GM19035 (cell line): ENCODE measurements around the gene QPCTL.
"Not testable (repeated sequence)": the region's sequence is repeated elsewhere in the genome, so short reads cannot be mapped to it uniquely, and the experiment has no call there.

ENCODE experiments used
- ATAC-seq: cut with Tn5 transposase; IDR thresholded peaks from one replicate; pipeline ENCODE4 v1.9.1; 2021; ENCODE audit not compliant: unreplicated experiment

Gene QPCTL

DNA sequence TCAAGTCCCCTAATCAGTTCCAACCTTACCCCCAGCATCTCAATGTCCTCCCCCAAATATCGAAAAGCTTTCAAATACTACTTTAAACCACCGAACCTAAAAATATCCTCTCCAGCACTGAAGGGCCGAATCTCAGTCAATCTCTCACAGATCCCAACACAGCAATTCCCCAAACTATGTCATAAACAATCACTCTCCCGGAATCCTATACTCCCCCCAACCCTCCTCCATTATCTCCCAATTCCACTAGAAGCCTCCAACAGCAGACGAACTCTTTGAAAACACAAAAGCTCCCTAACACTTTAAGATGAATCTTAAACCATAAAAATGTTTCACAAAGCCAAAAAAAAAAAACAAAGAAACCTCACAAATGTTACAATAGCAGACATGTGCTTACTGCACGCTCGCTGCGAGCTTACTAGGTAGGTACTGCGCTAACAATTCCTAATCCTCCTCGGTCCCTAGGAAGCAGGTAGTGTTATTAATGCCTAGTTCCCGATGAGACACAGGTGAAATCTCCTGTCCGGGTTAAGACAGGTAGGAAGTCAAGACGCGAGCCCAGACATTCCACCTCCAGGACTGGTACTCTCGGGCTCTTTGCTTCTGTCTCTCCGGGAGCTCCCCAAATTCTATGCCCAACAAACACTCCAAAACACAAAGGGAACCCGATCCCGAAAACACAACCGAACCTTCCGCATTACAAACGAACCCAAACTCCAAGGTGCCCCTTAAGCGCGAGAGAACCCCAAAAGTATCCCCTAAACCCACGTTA, 24.1 kb downstream of the QPCTL start:
- no peak for ATAC-seq

DNA sequence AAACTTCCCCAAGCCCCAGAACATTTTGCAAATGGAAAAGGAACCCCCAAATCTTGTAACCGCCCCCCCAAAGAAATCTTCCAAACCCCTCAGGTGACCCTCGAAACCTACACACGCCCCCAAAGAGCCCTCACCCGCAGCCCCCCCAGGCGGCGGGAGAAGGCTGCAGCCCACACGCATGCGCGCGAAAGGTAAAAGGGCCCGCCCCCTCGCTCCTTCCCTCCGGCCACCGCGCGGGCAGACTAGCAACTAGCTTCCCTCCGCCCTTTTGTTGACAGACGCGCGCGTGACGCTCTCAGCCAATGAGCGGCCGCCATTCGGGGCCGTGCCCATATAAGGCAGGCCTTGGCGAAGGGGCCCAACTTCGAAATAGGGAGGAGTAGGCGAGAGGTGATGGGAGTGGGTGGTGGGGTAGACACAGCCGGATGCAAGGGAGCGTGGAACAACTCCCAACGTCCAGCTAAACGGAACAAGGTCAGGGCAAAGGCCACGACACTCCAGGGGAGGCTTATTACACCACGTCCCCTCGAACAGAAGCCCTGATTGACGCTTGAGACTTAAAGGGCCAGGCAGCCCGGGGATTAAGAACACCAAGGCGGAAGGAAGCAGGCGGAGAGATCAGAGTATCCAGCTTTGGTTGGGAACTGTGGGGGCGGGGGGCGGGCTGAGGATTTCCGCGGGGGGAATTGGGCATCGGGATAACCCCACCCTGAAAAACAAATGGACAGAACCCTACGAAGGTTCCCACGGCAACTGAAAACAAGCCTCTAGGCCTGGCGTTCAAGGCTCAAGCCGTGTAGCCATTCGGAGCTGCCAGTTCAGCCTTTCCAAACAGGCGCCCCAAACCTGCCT, 24.9 kb downstream of the QPCTL start:
- peak; percentile 93 for ATAC-seq

DNA sequence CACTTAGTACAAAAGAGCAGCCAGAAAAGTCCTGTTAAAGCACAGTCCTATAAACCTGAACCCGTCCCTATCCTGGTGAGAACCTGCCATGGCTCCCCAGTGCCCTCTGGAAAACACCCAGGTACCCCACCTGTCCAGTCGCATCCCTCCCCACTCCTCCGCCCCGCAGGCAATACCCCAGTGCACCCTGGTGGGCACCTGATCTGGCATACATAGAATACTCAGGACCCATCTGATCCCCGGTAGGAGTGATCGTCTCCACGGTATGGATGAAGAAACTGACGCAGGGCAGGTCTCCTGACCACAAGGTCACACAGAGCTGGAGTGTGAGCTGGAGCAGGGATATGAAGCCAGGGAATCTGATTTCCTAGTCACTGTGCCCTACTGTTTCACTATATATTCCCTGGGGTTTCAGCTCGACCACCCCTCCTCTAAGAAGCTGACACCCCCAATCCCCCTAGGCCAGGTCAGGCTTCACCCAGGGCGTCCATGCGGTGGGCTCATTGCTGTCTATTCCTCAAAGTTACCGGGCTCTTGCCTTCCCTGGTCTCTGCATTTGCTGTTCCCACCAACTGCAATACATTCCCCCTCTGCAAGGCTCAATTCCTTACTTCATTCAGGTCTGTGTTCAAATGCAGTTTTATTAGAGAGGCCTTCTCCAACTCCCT, 25.7 kb downstream of the QPCTL start:
- ATAC-seq: no peak

DNA sequence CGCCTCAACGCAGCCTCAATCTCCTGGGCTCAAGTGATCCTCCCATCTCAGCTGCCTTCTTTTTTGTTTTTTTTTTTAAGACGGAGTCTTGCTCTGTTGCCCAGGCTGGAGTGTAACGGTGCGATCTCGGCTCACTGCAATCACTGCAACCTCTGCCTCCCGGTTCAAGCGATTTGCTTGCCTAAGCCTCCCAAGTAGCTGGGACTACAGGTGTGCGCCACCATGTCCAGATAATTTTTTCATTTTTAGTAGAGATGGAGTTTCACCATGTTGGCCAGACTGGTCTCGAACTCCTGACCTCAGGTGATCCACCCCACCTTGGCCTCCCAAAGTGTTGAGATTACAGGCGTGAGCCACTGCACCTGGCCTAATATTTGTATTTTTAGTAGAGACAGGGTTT, 27.6 kb downstream of the QPCTL start:
- not testable (repeated sequence) for ATAC-seq

DNA sequence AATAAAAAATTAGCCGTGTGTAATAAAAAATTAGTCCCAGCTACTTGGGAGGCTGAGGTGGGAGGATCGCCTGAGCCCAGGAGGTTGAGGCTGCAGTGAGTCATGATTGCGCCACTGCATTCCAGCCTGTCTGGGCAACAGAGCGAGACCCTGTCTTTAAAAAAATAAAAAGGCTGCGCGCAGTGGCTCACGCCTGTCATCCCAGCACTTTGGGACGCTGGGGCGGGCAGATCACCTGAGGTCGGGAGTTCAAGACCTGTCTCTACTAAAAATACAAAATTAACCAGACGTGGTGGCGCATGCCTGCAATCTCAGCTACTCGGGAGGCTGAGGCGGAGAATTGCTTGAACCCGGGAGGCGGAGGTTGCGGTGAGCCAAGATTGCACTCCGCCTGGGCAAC, 36.2 kb downstream of the QPCTL start:
- not testable (repeated sequence) for ATAC-seq

DNA sequence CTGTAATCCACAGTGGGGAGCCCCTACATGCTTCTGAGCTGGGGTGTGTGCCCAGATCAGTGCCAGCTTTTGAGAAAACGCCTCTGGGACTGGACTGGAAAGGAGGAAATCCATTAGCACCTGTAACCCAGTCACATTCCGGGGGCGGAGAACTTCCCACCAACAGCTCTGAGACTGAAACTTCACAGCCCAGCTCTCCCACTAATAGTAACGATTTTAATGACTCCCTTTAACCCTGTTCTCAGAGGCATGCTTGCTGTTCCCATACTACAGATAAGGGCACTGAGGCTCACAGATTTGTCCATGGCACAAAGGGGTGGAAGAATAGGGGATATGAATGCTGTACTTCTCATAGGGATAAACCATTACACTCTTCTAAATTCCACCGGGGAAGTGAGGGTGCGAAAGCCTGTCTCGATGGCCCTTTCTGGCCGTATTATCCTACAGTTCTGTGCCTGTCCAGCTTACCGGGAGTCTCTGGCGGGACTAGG, 37.4 kb downstream of the QPCTL start:
- no peak for ATAC-seq

DNA sequence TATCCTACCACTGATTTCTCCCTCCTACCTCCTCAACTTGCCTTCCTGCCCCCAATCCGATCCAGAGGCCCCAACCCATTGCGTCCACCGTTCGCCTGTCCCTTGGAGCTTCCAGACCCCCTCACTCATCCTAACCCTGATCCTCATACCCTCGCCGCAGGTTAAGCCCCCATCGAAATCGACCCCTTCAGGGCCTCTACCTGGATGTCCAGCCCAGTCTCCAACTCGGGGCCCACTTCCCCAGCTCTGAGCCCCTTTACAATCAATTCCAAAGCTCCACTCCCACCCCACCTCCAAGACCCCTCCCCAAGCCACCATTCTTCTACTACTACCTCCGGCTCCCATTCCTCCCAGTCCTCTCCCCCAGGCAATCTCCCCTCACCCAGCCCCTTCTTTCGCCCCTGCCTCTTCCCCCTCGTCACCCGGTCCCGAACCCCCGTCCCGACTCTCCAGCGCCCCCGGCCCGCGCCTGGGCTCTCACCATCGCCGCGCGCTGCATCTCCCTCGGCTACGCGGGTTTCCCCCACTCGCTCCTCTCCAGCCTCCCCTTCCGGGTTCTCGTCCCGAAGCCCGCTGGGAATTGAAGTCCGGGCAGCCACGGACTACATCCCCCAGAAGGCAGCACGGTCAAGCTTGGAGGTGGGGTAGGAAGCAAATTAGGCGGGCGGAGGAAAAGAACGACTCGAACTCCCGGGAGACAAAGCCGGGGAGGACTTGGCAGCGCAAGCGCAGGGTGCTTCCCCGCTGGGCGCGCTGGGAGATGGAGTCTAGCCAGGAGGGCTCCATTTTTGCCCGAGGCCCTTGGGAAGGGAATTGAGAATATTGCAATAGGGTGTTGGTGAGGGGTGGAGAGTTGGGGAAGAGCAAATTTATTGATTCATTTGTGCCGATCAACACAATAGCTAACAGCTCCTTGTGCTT, 38.2 kb downstream of the QPCTL start, which contains the start of gene FBXO46:
Gene FBXO46, minus strand, starts transcription at position 529 of the 921 bp plus-strand sequence. CDS start 17,401 bp downstream, outside the sequence.
- ATAC-seq: peak; percentile 95

DNA sequence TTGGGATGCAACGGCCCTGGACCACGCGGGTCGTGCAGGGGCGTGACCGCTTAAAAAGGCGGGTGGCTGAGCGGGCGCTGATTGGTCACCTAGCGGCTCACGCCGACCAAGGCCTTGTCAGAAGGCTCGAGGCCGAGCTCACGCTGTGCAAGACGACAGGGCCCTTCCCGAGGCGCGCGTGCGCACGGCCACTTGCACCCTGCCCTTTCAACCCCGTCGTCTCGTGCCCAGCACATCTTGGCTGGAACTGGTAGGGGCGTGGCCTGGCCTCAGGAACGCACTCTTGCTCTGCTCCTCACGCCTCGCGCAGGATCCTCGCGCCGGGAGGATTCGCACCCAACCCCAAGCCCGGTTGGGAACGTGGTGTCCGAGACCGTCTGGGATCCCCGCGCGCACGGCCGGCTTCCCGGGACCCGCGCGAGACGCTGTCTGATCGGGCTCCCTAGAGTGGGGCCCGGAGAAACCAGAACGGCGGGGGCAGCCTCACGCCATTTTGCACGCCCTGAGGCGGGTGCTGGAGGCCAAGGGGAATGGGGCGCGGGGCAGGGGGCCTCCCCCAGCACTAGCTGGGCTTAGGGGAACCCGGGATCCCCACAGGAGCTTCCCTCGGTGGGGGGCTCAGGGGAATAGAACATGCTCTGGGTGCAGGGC, 40.8 kb downstream of the QPCTL start, which contains the start of gene MEIOSIN:
Gene MEIOSIN, plus strand, starts transcription at position 280 of the 651 bp plus-strand sequence. CDS start 1,938 bp downstream, outside the sequence.
- ATAC-seq: no peak

DNA sequence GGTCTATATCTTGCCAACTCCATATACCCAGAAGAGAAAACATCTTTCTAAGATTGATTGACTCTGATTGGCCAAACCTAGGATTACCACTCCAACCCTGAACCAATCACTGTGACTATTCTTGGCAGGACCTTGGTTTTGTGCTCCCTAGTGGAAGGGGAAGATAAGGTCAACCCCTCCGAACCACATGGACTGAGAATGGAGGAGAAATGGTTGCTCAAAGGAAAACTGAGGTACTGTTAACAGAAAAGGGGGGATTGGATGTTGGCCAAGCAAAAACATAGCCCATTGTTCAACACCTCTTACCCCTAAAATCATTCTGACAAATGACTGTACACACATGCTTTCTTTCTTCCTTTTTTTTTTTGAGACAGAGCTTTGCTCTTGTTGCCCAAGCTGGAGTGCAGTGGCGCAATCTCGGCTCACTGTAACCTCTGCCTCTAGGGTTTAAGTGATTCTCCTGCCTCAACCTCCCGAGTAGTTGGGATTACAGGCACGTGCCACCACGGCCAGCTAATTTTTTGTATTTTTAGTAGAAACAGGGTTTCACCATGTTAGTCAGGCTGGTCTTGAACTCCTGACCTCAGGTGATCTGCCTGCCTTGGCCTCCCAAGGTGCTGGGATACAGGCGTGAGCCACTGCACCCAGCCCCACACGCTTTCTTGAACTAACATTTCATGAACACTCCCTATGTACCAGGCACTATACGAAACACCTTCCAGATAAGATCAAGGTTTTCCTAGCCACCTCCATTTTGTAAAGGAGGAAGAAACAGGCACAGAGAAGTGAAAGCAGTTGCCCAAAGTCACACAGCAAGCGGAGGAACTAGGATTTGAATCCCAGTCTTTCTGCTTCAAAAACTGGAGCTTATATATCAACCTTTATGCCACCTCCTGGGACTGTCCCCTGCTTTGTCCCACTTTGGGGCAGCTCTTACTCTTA, 47.3 kb downstream of the QPCTL start:
- no peak for ATAC-seq

DNA sequence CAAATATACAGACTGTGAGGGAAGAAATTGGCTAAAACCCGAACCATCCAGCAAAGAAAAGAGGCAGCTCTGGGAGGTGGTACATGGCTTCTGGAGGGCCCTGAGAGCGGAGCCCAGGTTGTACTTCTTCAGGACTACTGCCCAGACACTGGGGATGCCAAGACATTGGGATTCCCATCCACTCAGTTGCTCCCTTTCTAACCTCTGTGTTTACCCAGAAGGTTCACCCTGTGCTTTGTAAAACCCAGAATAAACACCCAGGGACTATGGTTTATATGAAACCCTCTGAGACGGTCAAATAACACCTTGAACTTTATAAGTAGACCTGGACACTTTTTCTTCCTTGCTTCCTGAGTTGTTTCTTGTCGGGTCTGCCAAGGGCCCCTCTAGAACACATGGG, 50.5 kb downstream of the QPCTL start:
- no peak for ATAC-seq

DNA sequence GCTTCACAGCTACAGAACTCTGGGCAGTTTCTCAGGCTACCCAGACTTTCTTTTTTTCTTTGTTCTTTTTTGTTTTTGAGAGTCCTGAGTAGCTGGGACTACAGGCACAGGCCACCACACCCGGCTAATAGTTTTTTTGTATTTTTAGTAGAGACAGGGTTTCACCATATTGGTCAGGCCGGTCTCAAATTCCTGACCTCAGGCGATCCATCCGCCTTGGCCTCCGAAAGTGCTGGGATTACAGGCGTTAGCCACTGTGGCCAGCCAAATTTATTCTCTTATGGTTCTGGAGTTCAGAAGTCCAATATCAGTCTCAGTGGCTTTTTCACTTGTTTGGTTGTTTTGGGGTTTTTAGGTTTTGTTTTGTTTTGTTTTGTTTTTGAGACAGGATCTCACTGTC, 53.1 kb downstream of the QPCTL start:
- ATAC-seq: no peak

DNA sequence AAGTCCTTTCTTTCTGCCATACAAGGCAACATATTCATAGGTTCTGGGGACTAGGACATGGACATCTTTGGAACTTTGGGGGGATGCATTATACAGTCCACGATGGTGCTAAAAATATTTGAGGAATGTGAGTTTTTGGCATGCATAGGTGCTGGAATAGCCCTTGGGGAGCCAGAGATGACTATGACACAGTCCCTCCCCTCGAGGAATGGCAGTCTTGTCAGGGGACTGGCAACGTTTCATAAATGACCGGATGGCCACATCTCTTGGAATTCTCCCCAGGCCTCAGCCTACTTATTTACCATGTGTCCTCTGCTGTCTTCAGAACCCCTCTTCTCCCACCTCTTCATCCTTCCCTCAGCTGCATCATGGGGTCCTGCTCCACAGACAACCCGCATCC, 54.4 kb downstream of the QPCTL start:
- ATAC-seq: no peak

DNA sequence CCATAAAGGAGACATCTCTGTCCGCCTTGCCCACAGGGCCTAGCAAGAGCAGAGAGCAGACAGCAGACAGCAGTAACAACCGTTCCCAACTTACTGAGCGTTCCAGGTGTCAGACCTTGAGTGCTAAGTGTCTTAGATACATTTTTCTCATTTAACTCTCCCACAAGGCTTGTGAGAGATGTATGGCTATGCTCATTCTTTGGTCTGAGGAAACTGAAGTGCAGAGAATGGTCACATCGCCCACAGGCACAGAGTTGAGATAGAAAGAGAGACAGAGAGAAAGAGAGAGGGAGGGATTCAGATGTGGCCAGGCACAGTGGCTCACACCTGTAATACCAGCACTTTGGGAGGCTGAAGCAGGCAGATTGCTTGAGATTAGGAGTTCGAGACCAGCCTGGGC, 55.0 kb downstream of the QPCTL start:
- no peak for ATAC-seq

DNA sequence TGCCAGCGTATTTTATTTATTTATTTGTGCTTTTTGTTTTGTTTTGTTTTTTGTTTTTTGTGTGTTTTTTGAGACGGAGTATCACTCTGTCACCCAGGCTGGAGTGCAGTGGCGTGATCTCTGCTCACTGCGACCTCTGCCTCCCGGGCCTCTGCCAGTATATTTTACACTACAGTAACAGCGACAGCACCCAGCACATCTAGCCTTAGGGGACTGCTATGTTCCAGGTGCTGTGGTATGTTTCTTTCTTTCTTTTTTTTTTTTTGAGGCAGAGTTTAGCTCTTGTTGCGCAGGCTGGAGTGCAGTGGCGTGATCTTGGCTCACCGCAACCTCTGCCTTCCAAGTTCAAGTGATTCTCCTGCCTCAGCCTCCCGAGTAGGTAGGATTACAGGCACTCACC, 59.0 kb downstream of the QPCTL start:
- ATAC-seq: not testable (repeated sequence)

DNA sequence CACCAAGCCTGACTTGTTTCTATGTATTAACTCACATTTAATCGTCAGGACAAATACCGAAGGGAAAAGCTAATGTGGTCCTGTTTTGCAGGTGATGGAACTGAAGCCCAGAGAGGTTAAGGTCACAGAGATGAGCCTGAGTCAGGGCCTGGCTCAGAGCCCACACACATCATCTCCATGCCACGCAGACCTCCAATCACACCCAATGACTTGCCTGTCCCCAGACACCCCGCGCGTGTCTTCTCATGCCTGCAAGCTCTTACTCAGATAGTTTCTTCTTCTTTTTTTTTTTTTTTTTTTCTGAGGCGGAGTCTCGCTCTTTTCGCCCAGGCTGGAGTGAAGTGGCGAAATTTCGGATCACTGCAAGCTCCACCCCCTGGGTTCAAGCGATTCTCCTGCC, 60.2 kb downstream of the QPCTL start:
- no peak for ATAC-seq

DNA sequence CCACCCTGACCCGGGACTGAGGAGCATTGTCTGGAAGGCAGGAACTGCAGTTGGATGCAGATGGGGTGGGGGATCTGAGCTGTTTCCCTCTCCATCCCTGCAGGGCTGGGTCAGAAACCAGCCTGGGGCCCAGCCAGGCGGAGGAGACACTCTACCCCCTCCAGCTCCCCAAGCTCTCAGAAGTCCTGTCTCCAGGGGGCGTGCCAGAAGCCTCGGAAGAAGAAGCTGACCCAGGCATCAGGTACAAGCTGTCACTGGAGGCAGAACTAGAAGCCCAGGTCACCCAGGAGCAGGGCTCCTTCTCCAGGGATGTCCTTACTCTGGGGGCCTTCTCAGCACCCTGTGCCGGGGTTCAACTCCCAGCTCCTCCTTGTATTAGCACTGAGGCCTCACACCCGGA, 61.1 kb downstream of the QPCTL start:
- ATAC-seq: no peak
